G401 (cell line): ENCODE measurements around the gene METTL22. TPM values are rescaled to one million over a fixed set of nuclear protein-coding genes. Genes with fewer than 3 reads are reported as not detected.

ENCODE experiments used
- DNase-seq: peaks from one replicate; pipeline ENCODE4 v3.0.0-alpha.2; 2015; ENCODE audit warnings: low spot score
- in situ Hi-C: cut with HindIII; loops from 2 replicates; pipeline ENCODE4 v1.10.0; 2016; ENCODE audit warnings: low sequenced_read_pairs, mixed read lengths
- total RNA-seq: library from RNA; depleted of rRNA; stranded (reverse); fragments of >200 nt; shearing (Covaris generic); gene quantifications from 2 replicates; pipeline ENCODE4 v1.2.3, GENCODE V29; 2014

METTL22 gene
- total RNA-seq, 1 experiment from 2014 or later = 9.1 TPM

- DNase-seq = no peak
- in situ Hi-C loops = no loop called here
Measured at GRCh38 chr16:8590811-8591210, 30.7 kb upstream of the METTL22 start.

- in situ Hi-C loops = no loop called here
- no peak for DNase-seq
Measured at GRCh38 chr16:8591451-8591850, 30.0 kb upstream of the METTL22 start.

DNA sequence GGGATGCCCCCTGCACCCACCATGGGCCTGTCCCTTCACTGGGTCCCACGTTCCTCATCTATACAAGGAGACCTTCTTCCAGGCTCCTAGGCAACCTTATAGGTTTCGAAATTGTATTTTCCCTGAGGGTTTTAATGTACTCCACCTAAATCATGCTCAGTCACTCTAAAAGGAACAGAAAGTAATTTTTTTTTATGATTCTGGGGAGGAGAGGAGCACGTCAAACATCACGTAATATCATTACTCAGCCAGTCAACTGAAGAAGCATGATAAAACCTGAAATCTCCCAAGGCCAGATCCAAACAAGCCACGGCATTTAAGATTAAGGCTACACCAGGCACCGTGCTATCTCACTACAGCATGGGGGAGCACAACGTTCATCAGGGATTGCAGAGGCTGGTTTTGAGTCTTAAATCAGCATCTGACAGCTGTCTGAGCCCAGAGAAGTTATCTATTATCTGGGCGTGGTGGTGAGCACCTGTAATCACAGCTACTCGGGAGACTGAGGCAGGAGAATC, 27.3 kb upstream of the METTL22 start:
- DNase-seq = no peak
- in situ Hi-C loops = no loop called here

DNA sequence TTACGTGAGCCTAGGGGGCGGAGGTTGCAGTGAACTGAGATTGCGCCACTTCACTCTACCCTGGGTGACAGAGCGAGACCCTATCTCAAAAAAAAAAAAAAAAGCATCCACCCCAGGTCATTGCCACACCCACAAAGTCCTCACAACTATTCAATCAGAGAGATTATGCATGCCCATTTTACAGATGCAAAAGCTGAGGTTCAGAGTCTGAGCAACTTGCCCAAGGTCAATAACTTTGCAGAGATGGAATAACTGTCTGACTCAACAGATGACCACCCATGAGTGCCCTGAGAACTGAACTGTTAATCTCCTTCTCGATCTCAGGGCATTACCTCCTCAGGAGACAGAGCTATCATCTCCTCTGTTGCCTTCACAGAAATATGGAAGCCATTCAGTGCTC, 25.7 kb upstream of the METTL22 start:
- no peak for DNase-seq
- in situ Hi-C loops = no loop called here

GRCh38 chr16:8596581-8596980, 24.9 kb upstream of the METTL22 start:
- DNase-seq = no peak
- in situ Hi-C loops = no loop called here

GRCh38 chr16:8600144-8600775, 21.2 kb upstream of the METTL22 start:
- in situ Hi-C loops = no loop called here
- DNase-seq = no peak

GRCh38 chr16:8605554-8605953, 15.9 kb upstream of the METTL22 start:
- in situ Hi-C loops = no loop called here
- no peak for DNase-seq

DNA sequence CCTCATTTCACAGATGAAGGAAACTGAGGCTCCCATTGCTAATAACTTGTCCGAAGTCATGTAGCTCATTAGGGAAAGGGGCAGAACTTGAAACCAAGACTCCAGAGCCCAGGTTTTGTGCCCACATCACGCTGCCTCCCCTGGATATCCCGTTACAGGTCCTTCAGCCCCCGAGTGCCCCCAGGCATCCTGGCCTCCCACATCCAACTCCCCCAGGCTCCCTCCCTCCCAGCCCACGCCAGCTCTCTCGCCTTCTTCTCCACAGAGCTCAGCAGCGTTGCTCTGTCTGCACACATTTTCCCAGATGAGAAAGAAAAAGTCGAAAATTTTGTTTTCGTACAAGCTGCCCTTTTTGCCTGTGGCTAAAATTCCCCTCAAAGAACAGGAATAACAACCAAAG, 14.3 kb upstream of the METTL22 start:
- no peak for DNase-seq
- in situ Hi-C loops = no loop called here

DNA sequence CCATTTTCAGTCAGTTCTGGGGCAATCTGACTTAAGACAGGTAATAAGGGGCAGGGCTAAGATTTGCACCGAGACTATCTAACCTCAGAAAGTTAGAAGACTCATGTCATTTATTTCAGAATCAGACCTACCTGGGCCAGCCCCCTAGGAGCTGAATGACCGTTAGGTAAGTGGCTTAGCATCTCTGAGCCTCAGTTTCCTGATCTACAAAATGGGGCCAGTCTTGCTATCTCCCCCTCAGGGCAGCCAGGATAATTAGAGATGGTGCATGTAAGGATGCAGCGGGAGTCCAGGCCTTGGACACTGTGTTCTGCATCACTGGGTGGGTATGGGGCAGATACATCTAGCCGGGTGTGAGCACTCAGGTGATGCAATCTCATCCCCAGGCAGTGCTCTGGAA, 10.4 kb upstream of the METTL22 start:
- no peak for DNase-seq
- in situ Hi-C loops = no loop called here

DNA sequence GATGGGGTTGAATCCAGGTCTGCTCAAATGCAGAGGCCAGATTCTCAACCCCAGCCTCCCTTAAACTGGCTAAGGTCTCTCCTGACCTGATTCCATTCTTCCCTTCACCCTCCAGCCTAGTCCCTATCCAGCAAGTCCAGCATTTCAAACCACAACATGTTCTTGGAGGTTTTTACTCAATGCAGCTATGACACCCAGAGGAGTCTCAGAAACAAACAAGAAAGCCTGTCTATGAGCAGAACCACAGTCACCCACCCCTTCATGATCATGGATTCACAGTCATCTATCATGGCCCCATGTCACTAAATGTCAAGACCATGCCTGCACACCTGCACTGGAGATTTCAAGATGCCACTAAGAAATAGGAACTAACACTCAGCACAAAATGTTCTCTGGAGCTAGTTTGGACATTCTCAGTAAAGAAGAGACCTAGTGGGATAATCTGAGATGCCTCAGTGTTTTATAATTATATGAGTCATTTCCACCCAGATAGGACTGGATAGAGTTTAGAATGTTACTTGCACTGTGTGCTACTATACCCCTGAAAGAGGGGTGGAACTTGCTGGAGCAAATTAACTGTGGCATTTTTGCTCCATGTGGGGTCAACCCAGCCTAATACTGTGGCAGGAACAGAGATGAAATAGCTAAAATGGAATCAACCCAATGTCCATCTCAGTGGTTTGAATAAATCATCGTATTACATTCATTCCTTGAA, 9.5 kb upstream of the METTL22 start:
- in situ Hi-C loops = no loop called here

DNA sequence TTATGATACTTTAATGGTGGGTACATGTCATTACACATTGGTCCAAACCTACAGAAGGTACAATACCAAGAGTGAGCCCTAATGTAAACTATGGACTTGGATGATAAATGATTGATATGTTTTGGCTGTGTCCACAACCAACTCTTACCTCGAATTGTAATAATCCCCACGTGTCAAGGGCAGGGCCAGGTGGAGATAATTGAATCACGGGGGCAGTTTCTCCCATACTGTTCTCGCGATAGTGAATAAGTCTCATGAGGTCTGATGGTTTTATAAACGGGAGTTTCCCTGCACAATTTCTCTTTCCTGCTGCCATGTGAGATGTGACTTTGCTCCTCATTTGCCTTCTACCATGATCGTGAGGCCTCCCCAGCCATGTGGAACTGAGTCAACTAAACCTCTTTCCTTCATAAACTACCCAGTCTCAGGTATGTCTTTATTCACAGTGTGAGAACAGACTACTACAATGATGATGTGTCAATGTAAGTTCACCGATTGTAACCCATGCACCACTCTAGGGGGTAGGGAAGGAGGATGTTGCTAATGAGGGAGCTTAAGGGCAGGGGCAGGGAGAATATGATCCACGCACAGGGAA, 7.0 kb upstream of the METTL22 start:
- no peak for DNase-seq
- in situ Hi-C loops = no loop called here

More for the DNA sequence above, 9.5 kb upstream of the METTL22 start:
- DNase-seq = no peak

- in situ Hi-C loops = no loop called here
- DNase-seq = no peak
Measured at GRCh38 chr16:8619671-8620370, 1.7 kb upstream of the METTL22 start.

- in situ Hi-C loops = no loop called here
- DNase-seq = no peak
Measured at GRCh38 chr16:8620535-8620934, 963 bp upstream of the METTL22 start.

- DNase-seq = no peak
- in situ Hi-C loops = no loop called here
Measured at GRCh38 chr16:8621222-8621571, 301 bp upstream of the METTL22 start.

DNA sequence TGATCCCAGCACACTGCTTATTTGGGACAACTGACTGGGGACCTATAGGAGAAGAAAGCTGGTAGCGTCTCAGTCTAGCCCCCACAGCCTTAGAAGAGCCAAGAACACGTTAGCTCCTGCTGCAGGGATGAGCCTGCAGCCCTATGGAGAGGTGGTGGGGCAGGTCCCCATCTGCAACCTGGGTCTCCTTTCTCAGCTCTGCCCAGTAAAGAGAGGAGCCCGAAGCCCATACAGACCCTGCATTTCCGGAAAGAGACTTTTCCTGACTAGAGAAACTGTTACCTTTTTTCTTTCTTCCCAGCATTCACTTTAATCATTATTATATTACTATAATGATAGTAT, 788 bp downstream of the METTL22 start:
- in situ Hi-C loops = no loop called here
- no peak for DNase-seq

GRCh38 chr16:8623634-8624033, 2.1 kb downstream of the METTL22 start:
- no peak for DNase-seq
- in situ Hi-C loops = no loop called here

GRCh38 chr16:8625491-8626087, 4.1 kb downstream of the METTL22 start:
- in situ Hi-C loops = no loop called here

DNA sequence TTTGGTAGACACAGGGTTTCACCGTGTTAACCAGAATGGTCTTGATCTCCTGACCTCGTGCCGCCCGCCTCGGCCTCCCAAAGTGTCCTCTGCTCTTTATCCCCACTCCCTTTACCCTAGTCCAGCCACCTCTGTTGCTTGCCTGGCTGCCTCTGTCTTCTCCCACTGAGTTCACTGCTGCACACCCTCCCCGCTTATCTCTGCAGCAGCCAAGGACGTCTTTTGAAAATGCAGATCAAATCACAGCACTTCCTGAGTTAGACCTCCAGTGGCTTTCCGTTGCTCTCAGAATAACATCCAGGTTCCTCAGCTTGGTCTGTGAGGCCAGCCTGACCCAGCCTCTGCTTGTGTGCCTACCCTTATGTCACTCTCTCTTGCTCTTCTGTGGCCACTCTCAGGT, 5.4 kb downstream of the METTL22 start:
- in situ Hi-C loops = no loop called here
- no peak for DNase-seq

More at GRCh38 chr16:8625491-8626087, 4.1 kb downstream of the METTL22 start:
- no peak for DNase-seq

DNA sequence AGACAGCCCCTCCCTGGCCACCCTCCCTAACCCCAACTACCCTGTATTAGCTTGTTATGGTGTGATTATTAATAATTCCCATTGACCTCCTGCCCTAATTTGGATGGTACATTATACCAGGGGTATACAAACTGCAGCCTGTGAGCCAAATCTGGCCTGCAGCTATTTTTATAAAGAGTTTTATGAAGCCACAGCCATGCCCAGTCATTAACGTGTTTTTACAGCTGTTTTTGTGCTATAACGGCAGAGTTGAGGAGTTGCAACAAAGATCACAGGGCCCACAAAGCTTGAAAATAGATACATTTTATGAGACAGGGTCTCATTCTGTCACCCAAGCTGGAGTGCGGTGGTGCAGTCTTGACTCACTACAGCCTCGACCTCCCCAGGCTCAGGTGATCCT, 6.0 kb downstream of the METTL22 start:
- DNase-seq = no peak
- in situ Hi-C loops = no loop called here
